HG02623 (cell line): ENCODE measurements around the gene ORC6.
A peak's percentile ranks its signal among the peaks of the same experiment; 100 is the strongest.
"Not testable (repeated sequence)": the region's sequence is repeated elsewhere in the genome, so short reads cannot be mapped to it uniquely, and the experiment has no call there.

Experiments used
- ATAC-seq: cut with Tn5 transposase; IDR thresholded peaks from one replicate; pipeline ENCODE4 v1.9.1; 2021; ENCODE audit warnings: moderate library complexity; ENCODE audit not compliant: unreplicated experiment

The ORC6 gene

GRCh38 chr16:46689365-46690280 is at the start of gene ORC6:
Gene ORC6, plus strand, starts transcription at chr16:46689659. Its CDS starts 47 bp downstream, at chr16:46689706.
- peak; percentile 67 for ATAC-seq

GRCh38 chr16:46648656-46649055 is 40.8 kb upstream of the ORC6 start:
- no peak for ATAC-seq

GRCh38 chr16:46649588-46650253 is 39.7 kb upstream of the ORC6 start:
- no peak for ATAC-seq

DNA sequence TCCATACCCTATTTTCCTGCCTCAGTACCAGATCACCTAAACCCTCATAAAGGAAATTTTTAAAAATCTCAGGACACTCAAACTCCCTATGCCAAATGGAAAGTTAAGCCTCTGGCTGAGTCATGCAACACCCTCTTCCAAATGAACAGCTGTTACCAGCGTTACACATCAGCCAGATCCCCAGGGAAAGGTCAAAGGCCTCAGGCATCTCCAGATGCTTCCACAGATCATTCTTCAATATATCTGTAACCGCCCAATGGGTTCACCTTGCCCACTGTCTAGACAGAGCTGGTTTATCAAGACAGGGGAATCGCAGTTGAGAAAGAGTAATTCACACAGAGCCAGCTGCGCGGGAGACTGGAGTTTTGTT is 39.2 kb upstream of the ORC6 start:
- ATAC-seq: no peak

DNA sequence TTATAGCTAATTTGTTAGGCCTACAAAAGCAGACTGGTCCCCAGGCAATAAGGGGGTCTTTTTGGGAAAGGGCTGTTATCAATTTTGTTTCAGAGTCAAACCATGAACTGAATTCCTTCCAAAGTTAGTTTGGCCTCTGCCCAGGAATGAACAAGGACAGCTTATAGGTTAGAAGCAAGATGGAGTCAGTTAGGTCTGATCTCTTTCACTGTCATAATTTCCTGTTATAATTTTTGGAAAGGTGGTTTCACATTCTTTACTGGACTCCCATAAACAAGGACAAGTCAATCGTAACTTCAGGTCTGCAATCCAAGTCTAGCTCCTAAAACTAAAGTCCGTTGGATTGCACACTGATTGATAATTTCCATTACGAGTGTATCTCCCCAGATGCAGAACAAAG is 38.2 kb upstream of the ORC6 start:
- ATAC-seq: no peak

DNA sequence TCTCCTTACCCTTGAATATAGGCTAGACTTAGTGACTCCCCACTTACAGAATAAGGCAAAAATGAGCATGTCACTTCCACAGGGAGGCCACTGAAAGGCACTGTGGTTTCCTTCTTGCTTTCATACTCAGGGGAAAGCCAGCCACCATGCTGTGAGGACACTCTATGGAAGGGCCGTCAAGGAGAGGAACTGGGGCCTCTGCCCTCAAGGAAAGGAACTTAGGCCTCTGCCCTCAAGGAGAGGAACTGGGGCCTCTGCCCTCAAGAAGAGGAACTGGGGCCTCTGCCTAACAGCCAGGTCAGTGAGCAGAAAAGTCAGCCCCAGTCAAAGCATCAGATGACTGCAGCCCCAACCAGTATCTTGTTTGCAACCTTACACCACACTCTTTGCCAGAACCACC is 30.5 kb upstream of the ORC6 start:
- ATAC-seq: peak; percentile 94

- no peak for ATAC-seq
Measured at GRCh38 chr16:46662123-46662522, 27.3 kb upstream of the ORC6 start.

DNA sequence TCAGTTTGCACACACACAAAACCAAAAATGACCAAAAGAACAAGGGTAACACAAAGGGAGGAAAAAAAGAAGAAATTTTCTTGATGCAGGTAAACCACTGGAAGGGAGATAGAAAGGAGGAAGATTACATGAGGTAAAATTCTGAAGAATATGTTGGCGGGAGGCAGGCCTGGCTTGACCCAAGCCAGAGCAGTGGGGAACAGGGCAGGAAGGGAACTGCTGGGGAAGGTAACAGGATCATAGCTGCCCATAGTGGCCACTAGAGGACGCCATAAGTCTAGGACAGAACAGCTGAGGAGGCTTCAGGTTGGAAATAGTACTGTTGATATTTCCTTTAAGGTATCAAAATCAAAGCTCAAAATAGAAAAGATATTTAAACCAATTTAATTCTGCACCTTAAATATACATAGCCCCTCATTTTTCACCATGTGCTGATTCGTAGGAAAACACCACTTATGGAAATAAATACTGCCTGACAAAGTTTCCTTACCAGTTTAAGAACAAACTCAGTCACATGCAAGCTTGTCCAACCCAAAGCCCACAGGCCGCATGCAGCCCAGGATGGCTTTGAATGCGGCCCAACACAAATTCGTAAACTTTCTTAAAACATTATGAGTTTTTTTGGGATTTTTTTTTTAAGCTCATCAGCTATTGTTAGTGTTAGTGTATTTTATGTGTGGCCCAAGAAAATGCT is 16.0 kb upstream of the ORC6 start:
- ATAC-seq: peak; percentile 81

DNA sequence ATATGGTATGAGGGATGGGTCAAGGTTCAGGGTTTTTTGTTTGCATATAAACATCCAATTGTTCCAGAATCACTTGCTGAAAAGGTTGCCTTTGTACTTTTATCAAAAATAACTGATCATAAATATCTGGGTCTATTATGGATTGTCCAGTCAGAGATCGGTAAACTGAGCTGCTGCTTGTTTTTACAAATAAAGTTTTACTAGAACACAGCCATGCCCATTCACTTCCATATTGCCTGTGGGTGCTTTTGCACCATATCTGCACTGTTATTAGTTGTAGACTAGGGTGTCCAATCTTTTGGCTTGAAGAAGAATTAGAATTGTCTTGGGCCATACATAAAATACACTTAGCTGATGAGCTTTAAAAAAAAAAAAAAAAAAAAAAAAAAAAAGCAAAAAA is 11.5 kb upstream of the ORC6 start:
- not testable (repeated sequence) for ATAC-seq

- ATAC-seq: not testable (repeated sequence)
Measured at GRCh38 chr16:46681867-46682266, 7.6 kb upstream of the ORC6 start.

GRCh38 chr16:46686815-46687473 is 2.5 kb upstream of the ORC6 start:
- ATAC-seq: no peak

DNA sequence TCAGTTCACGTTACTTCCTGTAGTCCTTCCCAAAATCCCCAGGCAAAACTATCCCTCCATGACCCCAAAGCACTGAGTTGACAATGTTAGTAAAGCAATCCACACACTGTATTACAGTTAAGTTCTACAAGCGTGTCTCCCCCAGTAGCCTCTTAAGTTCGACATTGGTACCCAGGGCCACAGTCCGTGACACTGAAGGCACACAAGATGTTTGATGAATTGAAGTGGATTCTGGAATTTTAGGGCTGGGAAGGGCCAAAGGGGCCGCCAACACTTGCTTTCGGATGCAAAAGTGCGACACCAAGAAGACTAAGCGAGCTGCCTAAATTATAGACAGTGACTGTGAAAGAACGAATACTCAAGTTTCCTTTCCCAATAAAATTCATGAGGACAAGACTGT is 2.0 kb upstream of the ORC6 start:
- no peak for ATAC-seq

- ATAC-seq: no peak
Measured at GRCh38 chr16:46688101-46688653, 1.3 kb upstream of the ORC6 start.

GRCh38 chr16:46688654-46689364 is 650 bp upstream of the ORC6 start, which contains the start of gene VPS35:
Gene VPS35, minus strand, starts transcription at chr16:46689178. Its CDS starts 45 bp downstream, at chr16:46689133.
- ATAC-seq: peak; percentile 86

DNA sequence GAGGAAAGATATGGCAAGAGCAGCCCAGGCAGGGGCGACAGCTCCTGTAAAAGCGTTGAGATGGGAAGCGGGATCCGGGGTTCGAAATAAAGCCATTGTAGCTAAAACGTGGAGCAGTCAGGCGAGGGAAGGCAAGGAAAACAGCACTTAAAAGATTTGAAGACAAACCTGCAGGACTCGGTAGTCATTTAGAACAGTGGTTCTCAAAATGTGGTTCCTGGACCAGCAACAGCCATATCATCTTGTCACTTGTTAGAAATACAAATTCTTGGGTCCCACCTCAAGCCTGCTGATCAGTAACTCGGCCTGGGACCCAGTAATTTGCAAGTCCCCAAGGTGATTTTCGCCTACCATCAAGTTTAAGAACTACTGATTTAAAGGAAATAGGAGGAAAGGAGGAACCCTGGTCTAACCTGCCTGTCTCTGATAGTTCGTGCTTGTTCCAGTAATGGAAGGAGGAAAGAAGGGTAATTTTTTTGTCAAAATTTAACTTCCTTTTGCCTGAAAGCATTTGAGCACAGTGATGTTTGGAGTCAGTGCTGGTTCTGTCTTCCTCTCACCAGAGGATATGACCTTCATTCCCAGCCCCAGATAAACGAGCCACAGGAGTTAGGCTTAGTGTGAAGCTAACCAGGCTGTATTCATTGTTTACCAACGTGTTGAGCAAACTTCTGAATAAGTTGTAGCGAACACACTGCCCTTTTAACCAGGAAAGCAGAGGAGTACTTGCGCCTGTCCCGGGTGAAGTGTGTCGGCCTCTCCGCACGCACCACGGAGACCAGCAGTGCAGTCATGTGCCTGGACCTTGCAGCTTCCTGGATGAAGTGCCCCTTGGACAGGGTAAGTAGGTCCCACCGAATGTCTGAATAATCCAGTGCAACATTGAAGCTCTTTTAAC is 1.1 kb downstream of the ORC6 start:
- ATAC-seq: no peak

- no peak for ATAC-seq
Measured at GRCh38 chr16:46691726-46692125, 2.3 kb downstream of the ORC6 start.

GRCh38 chr16:46693598-46693997 is 4.1 kb downstream of the ORC6 start:
- no peak for ATAC-seq

DNA sequence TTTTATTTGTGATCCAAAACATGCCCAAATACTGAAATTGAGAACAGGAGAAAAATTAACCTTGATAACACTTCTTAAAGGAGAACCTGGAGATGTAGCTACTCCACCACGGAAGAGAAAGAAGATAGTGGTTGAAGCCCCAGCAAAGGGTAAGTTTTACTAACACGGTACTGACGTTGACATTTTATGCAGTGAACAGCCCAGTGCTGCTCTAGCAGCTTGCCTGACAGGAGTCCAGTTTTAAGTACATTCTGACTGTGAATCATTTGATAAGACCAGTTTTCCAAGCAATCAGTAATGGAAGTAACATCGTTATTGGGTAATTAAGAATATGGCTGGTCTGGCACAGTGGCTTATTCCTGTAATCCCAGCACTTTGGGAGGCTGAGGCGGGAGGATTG is 6.5 kb downstream of the ORC6 start:
- ATAC-seq: no peak

- no peak for ATAC-seq
Measured at GRCh38 chr16:46696957-46697356, 7.5 kb downstream of the ORC6 start.
